ENCODE measurements around the gene FOLR3.
A peak's percentile ranks its signal among the peaks of the same experiment; 100 is the strongest.
"Not testable (repeated sequence)": the region's sequence is repeated elsewhere in the genome, so short reads cannot be mapped to it uniquely, and the experiment has no call there.

Gene FOLR3

GRCh38 chr11:72135473-72135872, at the start of gene FOLR3:
TSS of gene FOLR3 (plus strand) at chr11:72135725. CDS start at chr11:72135953, 228 bp downstream.
- not testable (repeated sequence) for DNase-seq

- no peak for DNase-seq
Measured at GRCh38 chr11:72088076-72088808, 47.3 kb upstream of the FOLR3 start.

- peak; percentile 31 for DNase-seq
Measured at GRCh38 chr11:72091292-72091691, 44.2 kb upstream of the FOLR3 start.

- no peak for DNase-seq
Measured at GRCh38 chr11:72098741-72099140, 36.8 kb upstream of the FOLR3 start.

GRCh38 chr11:72100009-72100408, 35.5 kb upstream of the FOLR3 start:
- DNase-seq: no peak

GRCh38 chr11:72100462-72100861, 35.1 kb upstream of the FOLR3 start:
- DNase-seq: no peak

- DNase-seq: no peak
Measured at GRCh38 chr11:72102162-72102561, 33.4 kb upstream of the FOLR3 start.

GRCh38 chr11:72102631-72102945, 32.9 kb upstream of the FOLR3 start:
- no peak for DNase-seq

- DNase-seq: peak; percentile 99
Measured at GRCh38 chr11:72102946-72103753, 32.4 kb upstream of the FOLR3 start, which contains the start of gene LAMTOR1. TSS of gene LAMTOR1 (minus strand) at chr11:72103297. CDS start at chr11:72103224, 73 bp downstream.

- DNase-seq: no peak
Measured at GRCh38 chr11:72103754-72104167, 31.8 kb upstream of the FOLR3 start.

GRCh38 chr11:72105888-72106287, 29.6 kb upstream of the FOLR3 start, which contains the start of gene TOMT:
TSS of gene TOMT (plus strand) at chr11:72105924. CDS start at chr11:72105952, 28 bp downstream.
- DNase-seq: no peak

GRCh38 chr11:72111300-72112142, 24.0 kb upstream of the FOLR3 start:
- no peak for DNase-seq

- peak; percentile 100 for DNase-seq
Measured at GRCh38 chr11:72112143-72112977, 23.2 kb upstream of the FOLR3 start, which contains the start of gene ANAPC15. TSS of gene ANAPC15 (minus strand) at chr11:72112695. CDS start at chr11:72111276, 1,419 bp downstream.

GRCh38 chr11:72112978-72113808, 22.3 kb upstream of the FOLR3 start:
- DNase-seq: peak; percentile 82

GRCh38 chr11:72114570-72114969, 21.0 kb upstream of the FOLR3 start:
- DNase-seq: no peak

- DNase-seq: no peak
Measured at GRCh38 chr11:72116019-72116755, 19.3 kb upstream of the FOLR3 start.

- no peak for DNase-seq
Measured at GRCh38 chr11:72119198-72119597, 16.3 kb upstream of the FOLR3 start.

- no peak for DNase-seq
Measured at GRCh38 chr11:72120930-72121329, 14.6 kb upstream of the FOLR3 start.

GRCh38 chr11:72122607-72123006, 12.9 kb upstream of the FOLR3 start:
- no peak for DNase-seq

- no peak for DNase-seq
Measured at GRCh38 chr11:72123117-72123653, 12.3 kb upstream of the FOLR3 start.
